ENCODE data around the gene HES2.

- TF ChIP-seq POU2F2 (IDR thresholded peaks at IDR 0.05; ENCODE audit: low read depth, low read length) = no peak
- TF ChIP-seq POLR2AphosphoS5 (IDR thresholded peaks at IDR 0.05; ENCODE audit: low read depth, low read length) = no peak
- TF ChIP-seq POLR2A (IDR thresholded peaks at IDR 0.05; ENCODE audit: low read depth, low read length) = no peak
Measured at GRCh38 chr1:6391951-6392808, 27.5 kb downstream of the HES2 start.
